HG03103 (cell line): Measurements from ENCODE around the gene ACTR1A.
"Not testable (repeated sequence)": the region's sequence is repeated elsewhere in the genome, so short reads cannot be mapped to it uniquely, and the experiment has no call there.

Source experiments
- ATAC-seq: cut with Tn5 transposase; IDR thresholded peaks from one replicate; pipeline ENCODE4 v1.9.1; 2021; ENCODE audit warnings: low read depth; ENCODE audit not compliant: unreplicated experiment

Gene ACTR1A

DNA sequence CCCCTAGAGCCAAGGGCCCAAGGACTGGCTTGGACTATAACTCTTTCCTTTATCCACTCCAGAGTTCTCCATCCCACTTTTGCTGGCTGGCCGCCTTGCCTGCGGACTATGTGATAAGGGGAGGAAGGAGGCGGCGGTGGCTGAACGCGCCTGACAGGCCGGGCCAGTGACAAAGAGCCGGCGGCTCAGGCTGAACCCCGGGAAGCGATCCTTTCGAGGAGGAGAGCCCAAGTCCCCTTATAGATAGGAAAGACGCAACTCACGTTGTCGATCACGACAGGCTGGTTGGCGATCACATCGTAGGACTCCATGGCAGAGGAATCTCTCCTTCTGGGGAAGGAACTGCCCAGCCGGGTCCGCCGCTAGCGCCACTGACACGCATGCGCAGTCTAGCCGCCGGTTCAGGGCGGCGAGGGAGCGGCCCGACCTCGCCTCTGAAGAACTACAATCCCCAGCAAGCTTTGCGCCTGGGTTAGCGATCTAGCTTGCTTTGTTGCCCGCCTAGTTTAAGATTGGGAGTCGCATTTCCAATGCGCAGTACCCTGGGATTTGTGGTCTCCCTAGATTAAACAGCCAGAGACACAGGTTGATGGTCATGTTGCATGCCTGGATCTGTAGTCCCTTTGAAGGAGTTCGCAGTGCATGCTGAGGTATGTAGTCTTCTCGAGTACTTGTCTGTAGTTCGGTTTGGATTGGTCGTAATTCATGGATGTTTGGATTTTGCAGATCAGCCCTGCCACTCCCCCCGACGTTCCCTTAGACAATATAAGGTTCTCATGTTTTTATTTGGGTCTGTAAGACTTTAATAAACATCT, at the start of gene ACTR1A:
TSS of gene ACTR1A (minus strand) at position 376 of the 815 bp plus-strand sequence. CDS start at position 311, 65 bp downstream.
- peak; percentile 43 for ATAC-seq

DNA sequence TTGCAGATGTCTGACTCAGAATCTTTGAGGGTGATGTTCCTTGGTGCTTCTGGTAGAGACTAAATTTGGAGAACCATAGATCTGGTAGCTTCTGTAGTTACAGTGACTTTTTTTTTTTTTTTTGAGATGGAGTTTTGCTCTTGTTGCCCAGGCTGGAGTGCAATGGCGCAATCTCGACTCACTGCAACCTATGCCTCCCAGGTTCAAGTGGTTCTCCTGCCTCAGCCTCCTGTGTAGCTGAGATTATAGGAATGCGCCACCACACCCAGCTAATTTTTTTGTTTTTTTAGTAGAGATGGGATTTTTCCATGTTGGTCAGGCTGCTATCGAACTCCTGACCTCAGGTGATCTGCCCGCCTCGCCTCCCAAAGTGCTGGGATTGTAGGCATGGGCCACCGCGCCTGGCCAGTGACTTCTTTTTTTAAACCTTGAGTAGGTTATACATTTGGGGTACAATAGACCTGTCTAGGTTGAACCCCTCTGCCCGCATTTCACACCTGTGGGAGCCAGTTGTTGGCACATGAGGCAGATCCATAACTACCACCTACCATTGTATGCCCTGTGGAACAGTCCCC, 48.2 kb upstream of the ACTR1A start:
- ATAC-seq, result no peak

DNA sequence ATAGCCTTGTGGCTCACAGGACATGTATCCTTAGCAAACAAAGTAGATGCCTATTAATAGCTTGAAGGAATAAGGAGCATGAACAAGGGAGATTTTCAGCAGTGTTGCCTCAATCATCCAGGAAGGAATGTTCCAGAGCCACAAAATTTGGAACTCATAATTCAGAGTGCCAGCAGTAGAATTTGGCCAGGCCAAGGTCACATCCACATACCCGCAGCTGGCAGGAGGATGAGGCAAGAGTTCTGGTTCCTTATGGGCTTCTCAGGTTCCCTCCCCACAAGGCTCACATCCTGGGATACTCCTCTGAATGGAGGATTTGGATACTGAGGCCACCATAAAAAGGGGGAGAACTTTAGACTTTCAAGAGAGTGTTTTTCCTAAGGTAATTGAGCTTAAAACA, 47.0 kb upstream of the ACTR1A start:
- no peak for ATAC-seq

DNA sequence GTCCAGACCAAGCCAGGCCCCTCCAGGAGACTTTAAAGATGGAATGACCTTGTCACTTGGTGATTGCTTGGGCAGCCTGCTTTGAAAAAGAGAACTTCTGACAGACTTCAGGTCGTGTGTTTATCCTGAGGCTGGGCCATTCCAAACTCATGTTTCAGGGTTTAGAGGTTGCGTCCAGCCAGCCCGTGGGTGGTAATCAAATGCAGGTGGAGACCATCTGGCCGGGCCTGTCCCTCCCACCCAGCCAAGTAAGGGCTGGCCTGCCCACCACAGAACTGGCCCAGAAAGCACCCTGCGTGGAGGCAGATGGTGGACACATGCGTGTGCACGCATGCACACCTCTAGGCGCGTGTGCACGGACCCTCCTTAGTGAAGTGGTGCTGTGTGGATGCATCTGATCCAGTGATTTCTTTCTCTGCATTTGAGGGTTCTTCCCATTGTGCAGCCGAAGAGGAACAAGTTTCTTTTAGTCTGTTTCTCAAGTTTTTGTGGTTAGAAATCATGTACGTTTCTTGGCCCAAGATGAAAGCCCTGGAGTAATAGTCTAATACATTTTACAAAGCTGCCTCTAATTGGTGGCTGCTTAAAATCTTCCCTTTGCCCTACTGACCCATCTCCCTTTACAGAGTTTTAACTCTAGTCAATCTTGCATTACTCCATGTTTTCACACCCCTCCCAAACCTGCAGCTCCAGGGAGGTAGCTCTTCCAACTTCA, 44.3 kb upstream of the ACTR1A start:
- ATAC-seq, result no peak

DNA sequence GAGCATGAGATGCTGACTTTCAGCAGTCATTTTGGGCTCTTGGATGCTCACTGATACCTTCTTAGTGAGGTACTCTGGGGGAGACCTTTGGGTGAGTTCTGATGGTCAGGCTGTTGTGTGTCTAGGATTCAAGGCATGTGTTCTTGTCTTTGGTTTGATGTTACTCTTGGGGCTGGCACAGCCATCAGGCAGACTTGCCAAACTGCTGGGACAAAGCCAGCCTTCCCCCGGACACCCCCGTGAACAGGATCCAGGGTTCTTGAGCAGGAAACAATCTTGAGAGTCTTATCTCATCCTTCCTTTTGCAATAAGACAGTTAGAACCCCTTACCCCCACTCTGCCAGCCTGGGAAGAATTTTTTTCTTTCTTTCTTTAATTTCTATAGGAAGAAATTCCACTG, 43.5 kb upstream of the ACTR1A start:
- no peak for ATAC-seq

DNA sequence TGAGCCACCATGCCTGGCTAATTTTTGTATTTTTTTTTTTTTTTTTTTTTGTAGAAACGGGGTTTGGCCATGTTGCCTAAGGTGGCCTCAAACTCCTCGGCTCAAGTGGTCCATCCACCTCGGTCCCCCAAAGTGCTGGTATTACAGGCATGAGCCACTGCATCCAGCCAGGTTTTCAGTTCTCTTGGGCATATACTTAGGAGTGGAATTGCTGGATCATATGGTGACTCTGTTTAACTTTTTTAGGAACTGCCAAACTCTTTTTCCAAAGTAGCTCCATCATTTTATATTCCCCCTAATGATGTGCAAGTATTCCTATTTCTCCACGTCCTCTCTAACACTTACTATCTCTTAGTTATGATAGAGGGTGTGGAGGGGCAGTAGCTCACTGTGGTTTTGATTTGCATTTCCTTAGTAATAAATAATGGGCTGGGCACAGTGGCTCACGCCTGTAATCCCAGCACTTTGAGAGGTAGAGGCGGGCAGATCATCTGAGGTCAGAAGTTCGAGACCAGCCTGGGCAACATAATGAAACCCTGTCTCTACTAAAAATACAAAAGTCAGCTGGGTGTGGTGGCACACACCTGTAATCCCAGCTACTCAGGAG, 42.9 kb upstream of the ACTR1A start:
- ATAC-seq, result no peak

DNA sequence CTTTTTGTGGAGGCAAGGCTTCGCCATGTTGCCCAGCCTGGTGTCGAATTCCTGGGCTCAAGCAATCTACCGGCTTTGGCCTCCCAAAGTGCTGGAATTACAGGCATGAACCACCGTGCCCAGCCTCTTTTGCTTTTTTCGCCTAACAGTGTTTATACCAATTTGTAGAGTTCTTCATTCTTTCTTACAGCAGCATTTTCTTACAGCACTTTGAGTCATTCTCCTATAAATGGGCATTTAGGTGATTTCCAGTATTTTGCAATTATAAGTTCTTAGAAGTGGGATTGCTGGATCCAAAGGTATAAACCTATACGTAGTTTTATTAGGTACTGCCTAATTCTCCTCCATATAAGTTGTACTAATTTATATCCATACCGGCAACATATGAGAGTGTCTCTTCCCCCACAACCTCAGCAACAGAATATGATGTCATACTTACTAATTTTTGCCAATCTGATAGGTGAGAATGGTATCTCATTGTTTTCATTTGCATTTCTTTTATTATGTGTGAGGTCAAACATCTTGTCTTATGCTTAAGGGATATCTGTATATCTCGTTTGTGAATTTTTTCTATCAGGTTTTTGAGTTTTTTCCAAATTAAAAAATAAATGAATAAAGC, 40.4 kb upstream of the ACTR1A start:
- no peak for ATAC-seq

DNA sequence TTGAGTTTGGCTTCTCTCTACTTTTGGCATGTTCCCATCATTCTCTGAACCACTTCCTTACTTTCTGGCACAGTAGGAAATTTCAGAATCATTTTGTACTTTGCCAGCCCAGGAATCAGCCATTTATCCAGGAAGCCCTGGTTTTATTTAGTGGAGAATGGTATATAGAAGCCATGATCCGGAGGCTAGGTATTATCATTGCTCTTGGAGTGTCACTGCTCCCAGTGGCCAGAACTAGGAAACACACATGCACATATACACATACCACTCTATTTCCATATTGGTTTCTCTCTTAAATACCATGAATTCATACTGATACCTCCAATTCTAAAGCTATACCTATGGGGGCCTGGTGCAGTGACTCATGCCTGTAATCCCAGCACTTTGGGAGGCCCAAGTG, 37.5 kb upstream of the ACTR1A start:
- no peak for ATAC-seq

DNA sequence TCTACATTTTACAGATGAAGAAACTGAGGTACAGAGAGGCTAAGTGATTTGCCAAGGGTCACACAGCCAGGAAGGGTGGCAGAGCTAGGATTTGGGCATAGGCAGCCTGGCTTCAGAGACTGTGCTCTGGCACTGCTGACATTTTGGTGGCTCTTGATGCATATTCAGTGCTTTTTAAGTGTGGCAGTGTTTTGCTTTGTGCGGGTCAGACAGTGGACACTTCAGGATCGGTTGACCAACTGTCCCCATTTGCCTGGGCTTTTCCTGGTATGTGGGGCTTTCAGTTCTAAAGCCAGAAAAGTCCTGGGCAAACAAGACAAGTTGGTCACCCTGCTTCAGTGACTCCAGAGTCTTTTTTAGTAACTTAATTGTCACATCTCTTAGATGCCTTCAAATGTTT, 36.3 kb upstream of the ACTR1A start:
- no peak for ATAC-seq

DNA sequence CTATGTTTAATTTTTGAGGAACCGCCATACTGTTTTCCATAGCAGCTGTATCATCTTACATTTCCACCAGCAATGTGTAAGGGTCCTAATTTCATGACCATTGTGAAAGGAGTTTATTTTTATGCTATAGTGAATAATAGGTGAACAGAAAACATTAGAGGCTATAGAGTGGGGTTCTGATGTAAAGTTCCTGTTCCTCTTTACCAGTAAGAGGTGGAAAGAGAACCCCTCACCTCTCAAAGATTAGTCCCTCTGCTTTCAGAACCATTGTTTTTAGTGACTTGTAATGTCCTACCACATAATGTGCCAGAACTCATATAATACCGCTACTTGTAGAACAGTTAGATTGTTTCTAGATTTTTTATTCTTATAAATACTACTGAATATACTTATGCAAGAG, 35.4 kb upstream of the ACTR1A start:
- no peak for ATAC-seq

DNA sequence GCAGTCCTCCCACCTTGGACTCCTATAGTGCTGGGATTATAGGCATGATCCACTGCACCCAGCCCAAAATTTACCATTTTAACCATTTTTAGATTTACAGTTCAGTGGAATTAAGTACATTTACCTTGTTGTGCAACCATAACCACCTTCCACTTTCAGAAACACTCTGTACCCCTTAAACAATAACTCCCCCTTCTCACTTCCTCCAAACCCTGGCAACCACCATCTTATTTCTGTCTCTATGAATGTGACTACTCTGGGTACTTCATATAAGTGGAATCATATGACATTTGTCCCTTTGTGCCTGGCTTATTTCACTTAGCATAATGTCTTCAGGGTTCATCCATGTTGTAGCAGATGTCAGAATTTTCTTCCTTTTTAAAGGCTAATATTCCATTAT, 34.9 kb upstream of the ACTR1A start:
- ATAC-seq, result no peak

DNA sequence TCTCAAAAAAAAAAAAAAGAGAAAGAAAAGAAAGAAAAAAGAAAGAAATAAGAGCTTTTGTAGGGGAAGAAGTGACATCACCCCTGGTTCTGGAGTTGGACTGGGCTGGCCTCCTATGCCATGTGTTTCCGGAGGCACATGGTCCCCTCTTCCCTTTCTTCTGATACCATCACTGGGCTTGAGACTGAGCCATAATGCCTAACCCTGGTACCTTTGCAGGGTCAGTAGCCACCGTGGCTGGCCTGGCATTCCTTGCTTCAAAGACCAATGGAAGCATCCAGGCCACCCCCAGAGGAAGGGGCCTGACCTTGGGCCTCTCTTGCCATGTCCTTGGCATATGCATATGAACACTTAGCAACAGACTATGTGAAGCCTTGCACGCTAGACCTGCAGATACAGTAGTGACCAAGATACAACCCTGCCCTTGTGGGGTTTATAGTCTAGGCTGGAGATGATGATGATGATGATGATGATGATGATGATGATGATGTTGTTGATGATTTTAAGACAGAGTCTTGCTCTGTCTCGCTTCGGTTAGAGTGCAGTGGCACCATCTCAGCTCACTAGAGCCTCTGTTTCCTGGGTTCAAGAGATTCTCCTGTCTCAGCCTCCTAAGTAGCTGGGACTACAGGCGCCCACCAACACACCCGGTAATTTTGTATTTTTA, 33.1 kb upstream of the ACTR1A start:
- no peak for ATAC-seq

DNA sequence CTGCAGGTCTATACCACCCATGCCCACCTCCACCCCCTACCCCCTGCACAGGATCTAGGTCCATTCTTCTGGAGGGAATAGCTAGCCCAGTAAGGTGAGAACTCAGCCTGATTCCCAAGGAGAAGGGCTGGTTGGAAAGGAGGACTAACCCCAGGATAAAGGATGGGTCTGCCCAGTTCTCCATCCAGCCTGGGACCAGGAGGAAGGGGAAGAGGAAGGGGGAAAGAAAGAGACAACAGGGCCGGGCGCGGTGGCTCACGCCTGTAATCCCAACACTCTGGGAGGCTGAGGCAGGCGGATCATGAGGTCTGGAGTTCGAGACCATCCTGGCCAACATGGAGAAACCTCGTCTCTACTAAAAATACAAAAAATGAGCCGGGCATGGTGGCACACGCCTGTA, 32.5 kb upstream of the ACTR1A start:
- ATAC-seq, result not testable (repeated sequence)

DNA sequence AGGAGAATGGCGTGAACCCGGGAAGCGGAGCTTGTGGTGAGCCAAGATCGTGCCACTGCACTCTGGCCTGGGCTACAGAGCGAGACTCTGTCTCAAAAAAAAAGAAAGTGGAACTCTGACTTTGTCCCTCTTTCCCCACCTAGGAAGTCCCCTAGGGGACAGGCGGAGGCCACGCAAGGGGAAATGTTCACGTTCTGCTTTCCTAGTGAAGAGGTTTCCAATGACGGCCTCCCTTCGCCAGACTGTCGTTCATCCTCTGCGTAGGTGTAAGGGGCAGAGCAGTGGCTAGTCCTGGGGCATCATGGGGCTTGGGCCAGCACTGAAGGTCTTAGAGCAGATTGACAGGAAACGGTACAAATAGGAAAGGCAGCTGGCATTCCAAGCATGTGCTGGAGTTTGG, 31.8 kb upstream of the ACTR1A start:
- no peak for ATAC-seq

DNA sequence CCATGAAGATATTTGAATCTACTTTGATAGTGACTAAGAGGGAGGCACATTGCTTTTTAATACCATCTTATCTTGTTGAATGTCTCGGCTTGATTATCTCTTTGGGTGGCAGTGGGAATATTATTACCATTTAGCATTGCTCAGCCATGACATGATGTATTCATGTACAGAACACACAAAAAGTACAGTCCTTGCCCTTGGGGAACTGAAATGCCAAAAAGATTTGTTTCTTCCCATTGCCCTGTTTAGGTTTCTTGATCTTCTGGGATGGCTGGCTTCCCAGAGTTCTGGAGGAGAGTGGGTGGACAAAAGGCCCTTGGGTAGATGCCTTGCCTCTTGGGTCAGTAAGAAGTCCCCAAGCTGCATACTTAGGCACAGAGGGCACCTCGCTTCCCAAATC, 25.0 kb upstream of the ACTR1A start:
- ATAC-seq, result no peak

DNA sequence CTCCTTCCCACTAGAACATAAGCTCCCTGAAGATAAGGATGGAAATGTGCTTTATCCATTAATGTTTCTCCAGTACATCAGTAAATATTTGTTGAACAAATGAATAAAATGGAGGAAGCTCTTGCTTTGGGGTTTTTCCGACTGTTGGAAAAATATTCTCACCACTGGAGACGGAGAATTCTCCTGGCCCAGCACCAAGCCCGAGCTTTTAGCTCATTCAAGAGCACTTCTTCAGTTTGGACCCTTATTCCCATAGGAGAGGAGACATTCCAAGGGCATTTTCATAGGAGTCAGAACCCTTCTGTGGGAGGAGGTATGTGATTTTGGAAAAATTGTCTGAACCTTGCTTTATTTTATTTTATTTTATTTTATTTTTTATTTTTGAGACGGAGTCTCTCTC, 22.2 kb upstream of the ACTR1A start:
- no peak for ATAC-seq

DNA sequence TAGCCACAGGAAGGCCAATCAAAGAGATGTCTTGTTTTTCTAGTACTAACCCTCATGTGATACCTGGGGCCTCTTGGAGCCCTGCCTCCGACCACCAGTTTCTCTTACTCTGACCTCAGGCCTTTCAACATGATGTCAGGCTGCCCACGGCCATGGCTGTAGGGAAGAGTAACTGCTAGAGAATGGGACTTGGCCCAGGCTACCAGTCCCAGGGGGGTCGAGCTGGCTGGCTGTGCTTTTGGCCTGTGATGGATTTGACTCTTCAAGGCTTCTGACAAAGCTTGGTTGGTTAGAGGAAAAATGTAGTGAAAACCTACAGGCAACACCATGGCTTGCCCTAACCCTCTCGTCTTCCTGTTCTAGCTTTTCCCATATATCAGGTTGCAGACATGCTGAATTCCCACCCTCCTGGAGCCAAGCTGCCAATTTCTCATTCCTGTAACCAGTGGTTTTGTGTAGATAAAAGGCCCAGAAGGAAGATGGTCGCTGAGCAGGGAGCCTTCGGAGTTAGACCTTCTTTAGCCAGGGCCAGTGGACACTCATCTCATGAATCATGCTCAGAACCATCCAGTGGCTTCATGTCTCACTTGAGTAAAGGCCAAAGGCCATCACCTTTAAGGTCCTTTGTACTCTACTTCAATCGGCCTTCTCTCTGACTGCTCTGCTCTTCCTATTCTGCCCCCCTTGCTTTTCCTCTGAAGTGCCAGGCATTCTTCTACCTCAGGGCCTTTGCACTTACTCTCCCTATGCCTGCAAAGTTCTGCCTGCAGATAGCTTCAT, 20.9 kb upstream of the ACTR1A start:
- no peak for ATAC-seq

DNA sequence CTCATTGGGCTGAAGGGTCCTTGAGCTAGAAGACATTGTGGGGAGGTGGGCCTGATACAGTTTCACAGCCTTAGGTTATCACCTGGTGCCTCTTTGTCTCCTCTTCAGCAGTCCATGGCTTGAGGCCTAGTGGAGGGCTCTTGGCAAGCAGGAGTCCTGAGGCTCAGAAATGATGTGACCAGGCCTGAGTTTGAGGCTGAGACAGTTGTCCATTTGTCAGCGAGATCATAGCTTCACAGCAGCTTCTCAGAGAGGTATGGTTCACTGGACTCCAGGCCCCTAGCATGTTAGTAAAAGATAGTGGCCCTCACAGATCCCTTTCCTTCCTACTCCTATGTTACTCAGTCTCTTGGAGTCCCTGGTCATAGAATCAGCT, 20.4 kb upstream of the ACTR1A start:
- no peak for ATAC-seq

DNA sequence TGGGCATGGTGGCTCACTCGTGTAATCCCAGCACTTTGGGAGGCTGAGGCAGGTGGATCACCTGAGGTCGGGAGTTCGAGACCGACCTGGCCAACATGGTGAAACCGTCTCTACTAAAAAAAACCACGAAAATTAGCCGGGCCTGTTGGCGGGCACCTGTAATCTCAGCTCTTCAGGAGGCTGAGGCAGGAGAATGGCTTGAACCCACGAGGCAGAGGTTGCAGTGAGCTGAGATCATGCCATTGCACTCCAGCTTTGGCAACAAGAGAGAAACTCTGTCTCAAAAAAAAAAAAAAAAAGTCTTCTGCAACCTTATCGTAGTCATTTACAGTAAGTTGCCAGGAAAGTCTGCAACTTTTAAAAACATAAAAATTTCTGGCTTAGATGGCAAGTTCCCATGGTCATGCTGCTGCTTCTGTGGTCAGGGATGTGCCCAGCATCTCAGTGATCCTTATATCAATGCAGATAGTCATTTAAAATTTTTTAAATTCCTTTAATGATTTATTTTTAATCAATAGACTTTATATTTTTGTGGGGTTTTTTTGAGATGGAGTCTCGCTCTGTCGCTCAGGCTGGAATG, 16.8 kb upstream of the ACTR1A start:
- no peak for ATAC-seq
